Stomach (tissue), 4 donors: ENCODE data around the gene PKP2.

Experiments used
- POLR2A ChIP-seq, 4 donors: fragments of 450-650 bp; IDR thresholded peaks; one replicate each; pipeline ENCODE4 v1.6.1; 2016; ENCODE audit warnings: antibody characterized with exemption in 4 of 4, control low read depth in 2 of 4, mild to moderate bottlenecking in 1 of 4, moderate library complexity in 1 of 4
- POLR2AphosphoS5 ChIP-seq, 3 donors: sonication (generic); formaldehyde crosslinking; IDR thresholded peaks; one replicate each; pipeline ENCODE4 v1.6.1; 2016; ENCODE audit warnings: antibody characterized with exemption in 3 of 3
- TF ChIP-seq, protein P1 (sequence below), 7 experiments: fragments of 450-650 bp in 4 of 7; fragments of 200-600 bp in 3 of 7; sonication (generic) in 3 of 7; IDR thresholded peaks; one replicate each; pipeline ENCODE4 v1.5.1; 2016 to 2019; ENCODE audit warnings: antibody characterized with exemption in 7 of 7, control low read depth in 2 of 7, mild to moderate bottlenecking in 1 of 7

DNA sequence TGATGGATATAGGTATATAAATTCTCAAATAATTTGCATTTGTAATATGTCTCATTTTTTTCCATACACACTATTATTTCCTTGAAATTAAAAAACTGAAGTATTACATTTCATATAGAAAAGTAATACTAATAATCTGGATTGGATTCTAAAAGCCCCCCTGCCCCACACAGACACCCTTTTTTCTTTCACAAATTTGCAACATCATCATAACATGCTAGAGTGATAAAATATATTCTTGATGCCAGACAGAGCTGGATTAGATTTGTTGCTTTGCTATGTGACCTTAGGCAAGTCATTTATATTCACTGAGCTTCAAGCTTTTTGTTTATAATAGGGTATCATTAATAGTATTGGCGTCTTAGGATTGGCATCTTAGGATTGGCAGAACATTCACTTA lies 6.7 kb upstream of the PKP2 start:
- TF ChIP-seq POLR2AphosphoS5 (IDR thresholded peaks at IDR 0.05) (no peak), POLR2A (IDR thresholded peaks at IDR 0.05) (no peak)
- TF ChIP-seq, protein P1, sequence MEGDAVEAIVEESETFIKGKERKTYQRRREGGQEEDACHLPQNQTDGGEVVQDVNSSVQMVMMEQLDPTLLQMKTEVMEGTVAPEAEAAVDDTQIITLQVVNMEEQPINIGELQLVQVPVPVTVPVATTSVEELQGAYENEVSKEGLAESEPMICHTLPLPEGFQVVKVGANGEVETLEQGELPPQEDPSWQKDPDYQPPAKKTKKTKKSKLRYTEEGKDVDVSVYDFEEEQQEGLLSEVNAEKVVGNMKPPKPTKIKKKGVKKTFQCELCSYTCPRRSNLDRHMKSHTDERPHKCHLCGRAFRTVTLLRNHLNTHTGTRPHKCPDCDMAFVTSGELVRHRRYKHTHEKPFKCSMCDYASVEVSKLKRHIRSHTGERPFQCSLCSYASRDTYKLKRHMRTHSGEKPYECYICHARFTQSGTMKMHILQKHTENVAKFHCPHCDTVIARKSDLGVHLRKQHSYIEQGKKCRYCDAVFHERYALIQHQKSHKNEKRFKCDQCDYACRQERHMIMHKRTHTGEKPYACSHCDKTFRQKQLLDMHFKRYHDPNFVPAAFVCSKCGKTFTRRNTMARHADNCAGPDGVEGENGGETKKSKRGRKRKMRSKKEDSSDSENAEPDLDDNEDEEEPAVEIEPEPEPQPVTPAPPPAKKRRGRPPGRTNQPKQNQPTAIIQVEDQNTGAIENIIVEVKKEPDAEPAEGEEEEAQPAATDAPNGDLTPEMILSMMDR (IDR thresholded peaks at IDR 0.05) = no peak
